Hepatic stellate cell (primary cell): ENCODE data around the gene NR2F2.

ENCODE experiments used
- DNase-seq: peaks from one replicate; pipeline ENCODE4 v3.0.0; 2011; ENCODE audit warnings: low spot score

The NR2F2 gene

GRCh38 chr15:96342406-96343112, 12.1 kb downstream of the NR2F2 start:
- DNase-seq = no peak

- no peak for DNase-seq
Observed at GRCh38 chr15:96343113-96344059, 12.9 kb downstream of the NR2F2 start.

- no peak for DNase-seq
Observed at GRCh38 chr15:96344060-96344705, 13.7 kb downstream of the NR2F2 start.

GRCh38 chr15:96344706-96345559, 14.4 kb downstream of the NR2F2 start:
- no peak for DNase-seq

GRCh38 chr15:96345560-96346399, 15.3 kb downstream of the NR2F2 start:
- DNase-seq = peak; percentile 76

GRCh38 chr15:96346409-96346970, 16.0 kb downstream of the NR2F2 start:
- no peak for DNase-seq

GRCh38 chr15:96347181-96348111, 16.9 kb downstream of the NR2F2 start:
- no peak for DNase-seq

- no peak for DNase-seq
Observed at GRCh38 chr15:96348112-96349027, 17.9 kb downstream of the NR2F2 start.

- DNase-seq = no peak
Observed at GRCh38 chr15:96349034-96349856, 18.7 kb downstream of the NR2F2 start.

GRCh38 chr15:96349857-96350720, 19.6 kb downstream of the NR2F2 start:
- DNase-seq = no peak

GRCh38 chr15:96350934-96351724, 20.6 kb downstream of the NR2F2 start:
- DNase-seq = no peak

GRCh38 chr15:96351761-96352603, 21.5 kb downstream of the NR2F2 start:
- no peak for DNase-seq

- no peak for DNase-seq
Observed at GRCh38 chr15:96352604-96353405, 22.3 kb downstream of the NR2F2 start.
